EH (cell line): ENCODE measurements around the gene MIA.
"Not testable (repeated sequence)": the region's sequence is repeated elsewhere in the genome, so short reads cannot be mapped to it uniquely, and the experiment has no call there.

Source experiments
- DNase-seq: peaks from one replicate; pipeline ENCODE4 v3.0.0-alpha.2; 2015; ENCODE audit warnings: low read depth

MIA gene

GRCh38 chr19:40822704-40823553 is 47.6 kb downstream of the MIA start:
- peak; percentile 38 for DNase-seq

- not testable (repeated sequence) for DNase-seq
Observed at GRCh38 chr19:40824916-40825315, 49.6 kb downstream of the MIA start.

- not testable (repeated sequence) for DNase-seq
Observed at GRCh38 chr19:40825460-40826095, 50.3 kb downstream of the MIA start.

GRCh38 chr19:40826312-40826698 is 51.0 kb downstream of the MIA start:
- DNase-seq, result not testable (repeated sequence)

GRCh38 chr19:40826699-40827385 is 51.5 kb downstream of the MIA start:
- DNase-seq, result not testable (repeated sequence)
